Neutrophil (primary cell): ENCODE results near the gene PPP2R2C.

Experiments used
- H3K27ac ChIP-seq: fragments of 200-600 bp; sonication (generic); 2 replicates; pipeline ENCODE4 v1.5.1; 2016; ENCODE audit warnings: mild to moderate bottlenecking, moderate library complexity
- H3K27me3 ChIP-seq: fragments of 200-600 bp; sonication (generic); 2 replicates; pipeline ENCODE4 v1.6.0; 2016; ENCODE audit warnings: mild to moderate bottlenecking
- H3K36me3 ChIP-seq: fragments of 200-600 bp; sonication (generic); 2 replicates; pipeline ENCODE4 v1.5.1; 2017
- H3K4me1 ChIP-seq, 2 experiments: fragments of 200-600 bp in 1 of 2; sonication (generic) in 1 of 2; 1 replicate in 1 of 2; 2 replicates in 1 of 2; pipeline versions ENCODE4 v1.5.1 to v1.6.1; 2013 to 2016; ENCODE audit warnings: low read depth in 1 of 2, low read length in 1 of 2, mild to moderate bottlenecking in 1 of 2, moderate library complexity in 1 of 2; ENCODE audit not compliant: control insufficient read depth in 1 of 2, insufficient read depth in 1 of 2
- H3K4me3 ChIP-seq, 2 experiments: fragments of 200-600 bp in 1 of 2; sonication (generic) in 1 of 2; 1 replicate in 1 of 2; 2 replicates in 1 of 2; pipeline ENCODE4 v1.5.1; 2013 to 2016; ENCODE audit warnings: low read depth in 1 of 2, low read length in 1 of 2, mild to moderate bottlenecking in 1 of 2, moderate library complexity in 1 of 2
- H3K9me3 ChIP-seq: fragments of 200-600 bp; sonication (generic); 2 replicates; pipeline ENCODE4 v1.5.1; 2016
- TF ChIP-seq, protein P1 (sequence below): fragments of 200-600 bp; sonication (generic); IDR thresholded peaks from 2 replicates; pipeline ENCODE4 v1.5.1; 2016; ENCODE audit warnings: antibody characterized with exemption

The PPP2R2C gene

GRCh38 chr4:6441758-6442157 lies 30.7 kb downstream of the PPP2R2C start:
- Histone ChIP-seq H3K36me3 (no peaks in the 10 kb centered on the region), H3K4me1 (no peaks in the 10 kb centered on the region), H3K9me3 (no peaks in the 10 kb centered on the region), H3K27me3 (peaks cover 4% of the 10 kb centered on the region), H3K27ac (no peak overlapping the region), H3K4me3 (no peak overlapping the region)
- TF ChIP-seq, protein P1, sequence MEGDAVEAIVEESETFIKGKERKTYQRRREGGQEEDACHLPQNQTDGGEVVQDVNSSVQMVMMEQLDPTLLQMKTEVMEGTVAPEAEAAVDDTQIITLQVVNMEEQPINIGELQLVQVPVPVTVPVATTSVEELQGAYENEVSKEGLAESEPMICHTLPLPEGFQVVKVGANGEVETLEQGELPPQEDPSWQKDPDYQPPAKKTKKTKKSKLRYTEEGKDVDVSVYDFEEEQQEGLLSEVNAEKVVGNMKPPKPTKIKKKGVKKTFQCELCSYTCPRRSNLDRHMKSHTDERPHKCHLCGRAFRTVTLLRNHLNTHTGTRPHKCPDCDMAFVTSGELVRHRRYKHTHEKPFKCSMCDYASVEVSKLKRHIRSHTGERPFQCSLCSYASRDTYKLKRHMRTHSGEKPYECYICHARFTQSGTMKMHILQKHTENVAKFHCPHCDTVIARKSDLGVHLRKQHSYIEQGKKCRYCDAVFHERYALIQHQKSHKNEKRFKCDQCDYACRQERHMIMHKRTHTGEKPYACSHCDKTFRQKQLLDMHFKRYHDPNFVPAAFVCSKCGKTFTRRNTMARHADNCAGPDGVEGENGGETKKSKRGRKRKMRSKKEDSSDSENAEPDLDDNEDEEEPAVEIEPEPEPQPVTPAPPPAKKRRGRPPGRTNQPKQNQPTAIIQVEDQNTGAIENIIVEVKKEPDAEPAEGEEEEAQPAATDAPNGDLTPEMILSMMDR, result no peak

DNA sequence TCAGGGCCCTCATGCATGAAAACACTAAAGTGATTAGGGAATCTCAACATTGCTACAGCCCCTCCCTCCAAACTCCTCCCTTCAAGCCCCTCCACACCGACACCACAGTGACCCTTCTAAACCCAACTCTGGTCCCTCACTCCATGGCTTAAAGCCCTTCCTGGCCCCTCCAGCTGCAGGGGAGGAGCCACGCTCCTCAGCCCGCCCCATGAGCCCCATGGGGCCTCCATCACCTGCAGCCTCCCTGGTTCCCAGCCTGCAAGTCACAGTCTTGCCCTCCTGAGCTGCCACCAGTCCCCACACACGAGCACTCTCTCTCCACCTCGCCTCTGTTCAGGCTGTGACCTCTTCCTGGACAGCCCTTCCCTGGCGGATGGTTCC lies 31.2 kb downstream of the PPP2R2C start:
- TF ChIP-seq, protein P1, result no peak
- Histone ChIP-seq H3K27ac (no peak overlapping the region), H3K4me3 (no peak overlapping the region), H3K9me3 (no peaks in the 10 kb centered on the region), H3K27me3 (no peaks in the 10 kb centered on the region), H3K4me1 (no peaks in the 10 kb centered on the region), H3K36me3 (no peaks in the 10 kb centered on the region)

DNA sequence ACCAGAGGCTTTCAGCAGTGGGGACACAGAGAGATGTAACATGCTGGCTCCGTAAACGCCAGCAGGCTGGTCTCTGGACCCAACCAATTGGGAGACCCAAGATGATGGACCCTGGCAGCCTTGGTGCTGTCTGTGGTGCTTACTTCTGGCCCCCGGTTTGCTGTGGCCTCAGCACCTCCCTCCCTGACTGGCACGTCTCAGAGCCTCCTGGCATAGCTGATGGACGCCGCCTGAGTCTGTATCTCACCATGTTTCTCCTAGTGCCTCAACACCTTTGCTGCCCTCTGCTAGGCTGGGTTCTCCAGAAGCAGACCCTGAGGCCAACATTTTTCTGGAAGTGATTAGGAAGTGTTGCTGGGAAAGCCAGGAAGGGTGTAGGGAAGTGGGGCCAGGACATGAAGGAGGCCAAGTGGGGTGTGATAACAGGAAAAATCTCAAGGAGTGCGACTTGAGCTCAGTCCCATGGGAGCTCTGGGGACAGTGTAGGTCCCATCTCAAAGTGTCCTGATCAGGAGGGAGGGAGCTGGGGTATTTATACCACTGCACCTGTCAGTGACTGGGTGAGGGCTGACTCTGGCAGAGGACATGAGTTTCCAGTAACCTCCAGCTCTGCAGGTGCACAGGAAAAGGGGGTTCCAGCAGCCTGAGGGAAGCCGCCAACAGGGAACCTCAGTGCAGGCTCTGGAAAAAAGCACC lies 31.8 kb downstream of the PPP2R2C start:
- no peak overlapping the region for H3K27ac ChIP-seq
- H3K27me3 ChIP-seq, result no peaks in the 10 kb centered on the region
- H3K36me3 ChIP-seq, result no peaks in the 10 kb centered on the region
- H3K4me1 ChIP-seq, result no peaks in the 10 kb centered on the region
- no peak overlapping the region for H3K4me3 ChIP-seq
- TF ChIP-seq, protein P1, result no peak
- no peaks in the 10 kb centered on the region for H3K9me3 ChIP-seq

GRCh38 chr4:6439120-6439762 lies 33.2 kb downstream of the PPP2R2C start:
- no peak overlapping the region for H3K4me3 ChIP-seq
- no peaks in the 10 kb centered on the region for H3K4me1 ChIP-seq
- no peaks in the 10 kb centered on the region for H3K27me3 ChIP-seq
- H3K9me3 ChIP-seq, result no peaks in the 10 kb centered on the region
- H3K36me3 ChIP-seq, result no peaks in the 10 kb centered on the region
- TF ChIP-seq, protein P1, result no peak
- no peak overlapping the region for H3K27ac ChIP-seq

DNA sequence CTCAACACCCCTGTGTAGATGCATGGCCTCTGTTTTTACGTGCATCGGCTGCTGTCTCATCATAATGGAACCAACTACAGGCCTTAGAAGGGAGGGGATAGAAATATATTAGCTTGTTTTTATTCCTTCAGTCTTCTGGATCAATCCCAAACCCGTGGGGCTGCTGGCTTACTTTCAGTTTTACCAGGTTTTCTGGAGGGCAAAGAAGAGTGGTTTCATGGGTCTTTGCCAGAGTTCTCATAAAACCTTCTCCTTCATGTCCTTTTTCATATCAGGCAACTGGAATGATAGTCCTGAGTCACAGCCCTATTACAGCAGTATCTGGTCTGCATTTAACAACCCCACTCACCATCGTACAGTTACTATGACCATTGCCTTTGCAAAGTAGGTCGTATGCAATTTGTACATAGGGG lies 34.6 kb downstream of the PPP2R2C start:
- TF ChIP-seq, protein P1, result no peak
- no peaks in the 10 kb centered on the region for H3K9me3 ChIP-seq
- H3K27ac ChIP-seq, result no peak overlapping the region
- H3K4me1 ChIP-seq, result no peaks in the 10 kb centered on the region
- no peaks in the 10 kb centered on the region for H3K36me3 ChIP-seq
- no peak overlapping the region for H3K4me3 ChIP-seq
- no peaks in the 10 kb centered on the region for H3K27me3 ChIP-seq
